Measurements from ENCODE around the gene COPS3.

The COPS3 gene

GRCh38 chr17:17231621-17232302 lies 49.3 kb downstream of the COPS3 start:
- Histone ChIP-seq H3K9ac (ENCODE audit: low read depth in 1 of 2, low read length in 2 of 2) (no peak overlapping the region), H3K27ac (ENCODE audit: low read depth, low read length) (no peak overlapping the region), H3K4me1 (ENCODE audit: control insufficient read depth in 1 of 2, insufficient read depth in 2 of 2, low read length in 2 of 2) (peaks cover 22 to 27% of the 10 kb centered on the region in 2 donors), H3K4me3 (ENCODE audit: low read depth in 1 of 2, low read length in 2 of 2) (peak overlapping the region in 1 of 2 donors; percentile 21), H3K27me3 (ENCODE audit: control insufficient read depth in 1 of 2, insufficient read depth in 2 of 2, low read length in 2 of 2) (no peaks in the 10 kb centered on the region), H3K36me3 (ENCODE audit: control insufficient read depth in 1 of 2, insufficient read depth in 2 of 2, low read length in 2 of 2) (peaks cover 25 to 62% of the 10 kb centered on the region in 2 donors), H3K9me3 (ENCODE audit: control insufficient read depth in 1 of 2, low read length in 2 of 2) (no peaks in the 10 kb centered on the region)

GRCh38 chr17:17229416-17230384 lies 51.3 kb downstream of the COPS3 start:
- Histone ChIP-seq H3K4me1 (ENCODE audit: control insufficient read depth in 1 of 2, insufficient read depth in 2 of 2, low read length in 2 of 2) (peaks cover 11 to 15% of the 10 kb centered on the region in 2 donors), H3K27ac (ENCODE audit: low read depth, low read length) (no peak overlapping the region), H3K4me3 (ENCODE audit: low read depth in 1 of 2, low read length in 2 of 2) (no peak overlapping the region), H3K9me3 (ENCODE audit: control insufficient read depth in 1 of 2, low read length in 2 of 2) (no peaks in the 10 kb centered on the region), H3K27me3 (ENCODE audit: control insufficient read depth in 1 of 2, insufficient read depth in 2 of 2, low read length in 2 of 2) (no peaks in the 10 kb centered on the region), H3K36me3 (ENCODE audit: control insufficient read depth in 1 of 2, insufficient read depth in 2 of 2, low read length in 2 of 2) (peaks cover 40 to 81% of the 10 kb centered on the region in 2 donors), H3K9ac (ENCODE audit: low read depth in 1 of 2, low read length in 2 of 2) (no peak overlapping the region)

GRCh38 chr17:17228521-17229279 lies 52.3 kb downstream of the COPS3 start:
- H3K9ac ChIP-seq (ENCODE audit: low read depth in 1 of 2, low read length in 2 of 2): no peak overlapping the region
- H3K9me3 ChIP-seq (ENCODE audit: control insufficient read depth in 1 of 2, low read length in 2 of 2): no peaks in the 10 kb centered on the region
- no peaks in the 10 kb centered on the region for H3K27me3 ChIP-seq (ENCODE audit: control insufficient read depth in 1 of 2, insufficient read depth in 2 of 2, low read length in 2 of 2)
- H3K27ac ChIP-seq (ENCODE audit: low read depth, low read length): no peak overlapping the region
- H3K36me3 ChIP-seq (ENCODE audit: control insufficient read depth in 1 of 2, insufficient read depth in 2 of 2, low read length in 2 of 2): peaks cover 46 to 91% of the 10 kb centered on the region in 2 donors
- H3K4me1 ChIP-seq (ENCODE audit: control insufficient read depth in 1 of 2, insufficient read depth in 2 of 2, low read length in 2 of 2): peaks cover 11 to 15% of the 10 kb centered on the region in 2 donors
- no peak overlapping the region for H3K4me3 ChIP-seq (ENCODE audit: low read depth in 1 of 2, low read length in 2 of 2)

- Histone ChIP-seq H3K36me3 (ENCODE audit: control insufficient read depth in 1 of 2, insufficient read depth in 2 of 2, low read length in 2 of 2) (peaks cover 51 to 96% of the 10 kb centered on the region in 2 donors), H3K27ac (ENCODE audit: low read depth, low read length) (no peak overlapping the region), H3K4me1 (ENCODE audit: control insufficient read depth in 1 of 2, insufficient read depth in 2 of 2, low read length in 2 of 2) (peaks cover 11 to 15% of the 10 kb centered on the region in 2 donors), H3K4me3 (ENCODE audit: low read depth in 1 of 2, low read length in 2 of 2) (no peak overlapping the region), H3K9me3 (ENCODE audit: control insufficient read depth in 1 of 2, low read length in 2 of 2) (no peaks in the 10 kb centered on the region), H3K27me3 (ENCODE audit: control insufficient read depth in 1 of 2, insufficient read depth in 2 of 2, low read length in 2 of 2) (no peaks in the 10 kb centered on the region), H3K9ac (ENCODE audit: low read depth in 1 of 2, low read length in 2 of 2) (no peak overlapping the region)
Measured at GRCh38 chr17:17227608-17228520, 53.2 kb downstream of the COPS3 start.

- Histone ChIP-seq H3K4me3 (ENCODE audit: low read depth in 1 of 2, low read length in 2 of 2) (no peak overlapping the region), H3K9me3 (ENCODE audit: control insufficient read depth in 1 of 2, low read length in 2 of 2) (no peaks in the 10 kb centered on the region), H3K4me1 (ENCODE audit: control insufficient read depth in 1 of 2, insufficient read depth in 2 of 2, low read length in 2 of 2) (peaks cover under 1 to 3% of the 10 kb centered on the region in 2 donors), H3K27ac (ENCODE audit: low read depth, low read length) (no peak overlapping the region), H3K9ac (ENCODE audit: low read depth in 1 of 2, low read length in 2 of 2) (no peak overlapping the region), H3K27me3 (ENCODE audit: control insufficient read depth in 1 of 2, insufficient read depth in 2 of 2, low read length in 2 of 2) (no peaks in the 10 kb centered on the region), H3K36me3 (ENCODE audit: control insufficient read depth in 1 of 2, insufficient read depth in 2 of 2, low read length in 2 of 2) (peaks cover 59 to 94% of the 10 kb centered on the region in 2 donors)
Measured at GRCh38 chr17:17226451-17227265, 54.4 kb downstream of the COPS3 start.

- Histone ChIP-seq H3K27me3 (ENCODE audit: control insufficient read depth in 1 of 2, insufficient read depth in 2 of 2, low read length in 2 of 2) (no peaks in the 10 kb centered on the region), H3K4me1 (ENCODE audit: control insufficient read depth in 1 of 2, insufficient read depth in 2 of 2, low read length in 2 of 2) (no peaks in the 10 kb centered on the region), H3K27ac (ENCODE audit: low read depth, low read length) (no peak overlapping the region), H3K9me3 (ENCODE audit: control insufficient read depth in 1 of 2, low read length in 2 of 2) (no peaks in the 10 kb centered on the region), H3K9ac (ENCODE audit: low read depth in 1 of 2, low read length in 2 of 2) (no peak overlapping the region), H3K36me3 (ENCODE audit: control insufficient read depth in 1 of 2, insufficient read depth in 2 of 2, low read length in 2 of 2) (peaks cover 60 to 94% of the 10 kb centered on the region in 2 donors), H3K4me3 (ENCODE audit: low read depth in 1 of 2, low read length in 2 of 2) (no peak overlapping the region)
Measured at GRCh38 chr17:17225901-17226300, 55.1 kb downstream of the COPS3 start.

- H3K4me1 ChIP-seq (ENCODE audit: control insufficient read depth in 1 of 2, insufficient read depth in 2 of 2, low read length in 2 of 2): no peaks in the 10 kb centered on the region
- H3K27me3 ChIP-seq (ENCODE audit: control insufficient read depth in 1 of 2, insufficient read depth in 2 of 2, low read length in 2 of 2): no peaks in the 10 kb centered on the region
- no peak overlapping the region for H3K27ac ChIP-seq (ENCODE audit: low read depth, low read length)
- H3K36me3 ChIP-seq (ENCODE audit: control insufficient read depth in 1 of 2, insufficient read depth in 2 of 2, low read length in 2 of 2): peaks cover 68 to 92% of the 10 kb centered on the region in 2 donors
- no peak overlapping the region for H3K9ac ChIP-seq (ENCODE audit: low read depth in 1 of 2, low read length in 2 of 2)
- H3K9me3 ChIP-seq (ENCODE audit: control insufficient read depth in 1 of 2, low read length in 2 of 2): no peaks in the 10 kb centered on the region
- H3K4me3 ChIP-seq (ENCODE audit: low read depth in 1 of 2, low read length in 2 of 2): no peak overlapping the region
Measured at GRCh38 chr17:17224137-17224536, 56.9 kb downstream of the COPS3 start.

- Histone ChIP-seq H3K27ac (ENCODE audit: low read depth, low read length) (no peak overlapping the region), H3K9me3 (ENCODE audit: control insufficient read depth in 1 of 2, low read length in 2 of 2) (no peaks in the 10 kb centered on the region), H3K36me3 (ENCODE audit: control insufficient read depth in 1 of 2, insufficient read depth in 2 of 2, low read length in 2 of 2) (peaks cover 66 to 92% of the 10 kb centered on the region in 2 donors), H3K4me1 (ENCODE audit: control insufficient read depth in 1 of 2, insufficient read depth in 2 of 2, low read length in 2 of 2) (no peaks in the 10 kb centered on the region), H3K27me3 (ENCODE audit: control insufficient read depth in 1 of 2, insufficient read depth in 2 of 2, low read length in 2 of 2) (no peaks in the 10 kb centered on the region), H3K4me3 (ENCODE audit: low read depth in 1 of 2, low read length in 2 of 2) (no peak overlapping the region), H3K9ac (ENCODE audit: low read depth in 1 of 2, low read length in 2 of 2) (no peak overlapping the region)
Measured at GRCh38 chr17:17223736-17224135, 57.3 kb downstream of the COPS3 start.
